Liver (tissue), 3 donors: Measurements from ENCODE around the gene SSR3.

Experiments
- CTCF ChIP-seq: fragments of 150-350 bp; IDR thresholded peaks from 2 replicates; pipeline ENCODE4 v1.5.1; 2017; ENCODE audit warnings: improper control_type of control experiment, low read depth, low read length; ENCODE audit not compliant: missing input control
- GABPA ChIP-seq, 2 donors: IDR thresholded peaks in 1 of 2; conservative IDR thresholded peaks in 1 of 2; 2 replicates each; pipeline ENCODE4 v1.6.1; 2016; ENCODE audit warnings: antibody characterized with exemption in 2 of 2, mild to moderate bottlenecking in 1 of 2, moderate library complexity in 1 of 2
- RAD21 ChIP-seq, 2 donors: IDR thresholded peaks; 2 replicates each; pipeline ENCODE4 v1.6.1; 2016; ENCODE audit warnings: antibody characterized with exemption in 2 of 2, mild to moderate bottlenecking in 2 of 2
- SP1 ChIP-seq: IDR thresholded peaks from 2 replicates; pipeline ENCODE4 v1.6.1; 2018; ENCODE audit warnings: antibody characterized with exemption, mild to moderate bottlenecking
- TAF1 ChIP-seq: conservative IDR thresholded peaks from 2 replicates; pipeline ENCODE4 v1.6.1; 2016; ENCODE audit warnings: antibody characterized with exemption, mild to moderate bottlenecking
- YY1 ChIP-seq: IDR thresholded peaks from 2 replicates; pipeline ENCODE4 v1.6.1; 2016; ENCODE audit warnings: antibody characterized with exemption, mild to moderate bottlenecking
- TF ChIP-seq, protein P1 (sequence below): IDR thresholded peaks from 2 replicates; pipeline ENCODE4 v1.6.1; 2016; ENCODE audit warnings: antibody characterized with exemption
- TF ChIP-seq, protein P2 (sequence below): IDR thresholded peaks from 2 replicates; pipeline ENCODE4 v1.6.1; 2016; ENCODE audit warnings: antibody characterized with exemption
- TF ChIP-seq, protein P3 (sequence below): IDR thresholded peaks from 2 replicates; pipeline ENCODE4 v1.6.1; 2016; ENCODE audit warnings: antibody characterized with exemption, mild to moderate bottlenecking
- donor health status: healthy.
- donor health status: healthy.

GRCh38 chr3:156551746-156552145 lies 3.2 kb downstream of the SSR3 start:
- TF ChIP-seq CTCF (no peak), YY1 (no peak), GABPA (IDR thresholded peaks at IDR 0.05 in 1 of 2, conservative IDR thresholded peaks at IDR 0.05 in 1 of 2) (no peak), TAF1 (no peak), RAD21 (IDR thresholded peaks at IDR 0.05) (no peak), SP1 (no peak)
- TF ChIP-seq, protein P1, sequence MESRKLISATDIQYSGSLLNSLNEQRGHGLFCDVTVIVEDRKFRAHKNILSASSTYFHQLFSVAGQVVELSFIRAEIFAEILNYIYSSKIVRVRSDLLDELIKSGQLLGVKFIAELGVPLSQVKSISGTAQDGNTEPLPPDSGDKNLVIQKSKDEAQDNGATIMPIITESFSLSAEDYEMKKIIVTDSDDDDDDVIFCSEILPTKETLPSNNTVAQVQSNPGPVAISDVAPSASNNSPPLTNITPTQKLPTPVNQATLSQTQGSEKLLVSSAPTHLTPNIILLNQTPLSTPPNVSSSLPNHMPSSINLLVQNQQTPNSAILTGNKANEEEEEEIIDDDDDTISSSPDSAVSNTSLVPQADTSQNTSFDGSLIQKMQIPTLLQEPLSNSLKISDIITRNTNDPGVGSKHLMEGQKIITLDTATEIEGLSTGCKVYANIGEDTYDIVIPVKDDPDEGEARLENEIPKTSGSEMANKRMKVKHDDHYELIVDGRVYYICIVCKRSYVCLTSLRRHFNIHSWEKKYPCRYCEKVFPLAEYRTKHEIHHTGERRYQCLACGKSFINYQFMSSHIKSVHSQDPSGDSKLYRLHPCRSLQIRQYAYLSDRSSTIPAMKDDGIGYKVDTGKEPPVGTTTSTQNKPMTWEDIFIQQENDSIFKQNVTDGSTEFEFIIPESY: no peak
- TF ChIP-seq, protein P2, sequence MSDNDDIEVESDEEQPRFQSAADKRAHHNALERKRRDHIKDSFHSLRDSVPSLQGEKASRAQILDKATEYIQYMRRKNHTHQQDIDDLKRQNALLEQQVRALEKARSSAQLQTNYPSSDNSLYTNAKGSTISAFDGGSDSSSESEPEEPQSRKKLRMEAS: no peak
- TF ChIP-seq, protein P3, sequence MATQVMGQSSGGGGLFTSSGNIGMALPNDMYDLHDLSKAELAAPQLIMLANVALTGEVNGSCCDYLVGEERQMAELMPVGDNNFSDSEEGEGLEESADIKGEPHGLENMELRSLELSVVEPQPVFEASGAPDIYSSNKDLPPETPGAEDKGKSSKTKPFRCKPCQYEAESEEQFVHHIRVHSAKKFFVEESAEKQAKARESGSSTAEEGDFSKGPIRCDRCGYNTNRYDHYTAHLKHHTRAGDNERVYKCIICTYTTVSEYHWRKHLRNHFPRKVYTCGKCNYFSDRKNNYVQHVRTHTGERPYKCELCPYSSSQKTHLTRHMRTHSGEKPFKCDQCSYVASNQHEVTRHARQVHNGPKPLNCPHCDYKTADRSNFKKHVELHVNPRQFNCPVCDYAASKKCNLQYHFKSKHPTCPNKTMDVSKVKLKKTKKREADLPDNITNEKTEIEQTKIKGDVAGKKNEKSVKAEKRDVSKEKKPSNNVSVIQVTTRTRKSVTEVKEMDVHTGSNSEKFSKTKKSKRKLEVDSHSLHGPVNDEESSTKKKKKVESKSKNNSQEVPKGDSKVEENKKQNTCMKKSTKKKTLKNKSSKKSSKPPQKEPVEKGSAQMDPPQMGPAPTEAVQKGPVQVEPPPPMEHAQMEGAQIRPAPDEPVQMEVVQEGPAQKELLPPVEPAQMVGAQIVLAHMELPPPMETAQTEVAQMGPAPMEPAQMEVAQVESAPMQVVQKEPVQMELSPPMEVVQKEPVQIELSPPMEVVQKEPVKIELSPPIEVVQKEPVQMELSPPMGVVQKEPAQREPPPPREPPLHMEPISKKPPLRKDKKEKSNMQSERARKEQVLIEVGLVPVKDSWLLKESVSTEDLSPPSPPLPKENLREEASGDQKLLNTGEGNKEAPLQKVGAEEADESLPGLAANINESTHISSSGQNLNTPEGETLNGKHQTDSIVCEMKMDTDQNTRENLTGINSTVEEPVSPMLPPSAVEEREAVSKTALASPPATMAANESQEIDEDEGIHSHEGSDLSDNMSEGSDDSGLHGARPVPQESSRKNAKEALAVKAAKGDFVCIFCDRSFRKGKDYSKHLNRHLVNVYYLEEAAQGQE: no peak
